SU-DHL-6 (cell line): ENCODE results near the gene NKAPL.

Experiments used
- H2AFZ ChIP-seq: fragments of 200-600 bp; sonication (generic); 2 replicates; pipeline ENCODE4 v1.6.1; 2014; ENCODE audit warnings: low read depth, mild to moderate bottlenecking, moderate library complexity, mixed read lengths, antibody characterized with exemption, low read length; ENCODE audit not compliant: severe bottlenecking
- H3F3A ChIP-seq: fragments of 200-600 bp; shearing (Covaris generic); 2 replicates; pipeline ENCODE4 v1.6.0; 2016; ENCODE audit warnings: antibody characterized with exemption, mild to moderate bottlenecking; ENCODE audit not compliant: insufficient read depth
- H3K27ac ChIP-seq: fragments of 200-600 bp; sonication (generic); 2 replicates; pipeline ENCODE4 v1.5.1; 2016; ENCODE audit warnings: low read depth, mild to moderate bottlenecking, low read length, moderate library complexity, mixed read lengths
- H3K27me3 ChIP-seq: fragments of 200-600 bp; sonication (generic), shearing (Covaris generic); 2 replicates; pipeline ENCODE4 v1.6.0; 2014; ENCODE audit warnings: mild to moderate bottlenecking, low read length
- H3K36me3 ChIP-seq: fragments of 200-600 bp; sonication (generic); 2 replicates; pipeline ENCODE4 v1.6.1; 2014; ENCODE audit warnings: mild to moderate bottlenecking, low read length, mixed read lengths
- H3K4me2 ChIP-seq: fragments of 300-600, 200-600 bp; shearing (Covaris generic), sonication (generic); 2 replicates; pipeline ENCODE4 v1.6.0; 2014; ENCODE audit warnings: low read length, low read depth, mild to moderate bottlenecking; ENCODE audit not compliant: poor library complexity, severe bottlenecking
- H3K4me3 ChIP-seq: fragments of 200-600 bp; sonication (generic); 2 replicates; pipeline ENCODE4 v1.5.1; 2014; ENCODE audit warnings: antibody characterized with exemption, low read length, mild to moderate bottlenecking, mixed read lengths; ENCODE audit not compliant: insufficient read depth, poor library complexity, severe bottlenecking
- H3K79me2 ChIP-seq: fragments of 200-600 bp; sonication (generic); 2 replicates; pipeline ENCODE4 v1.6.1; 2014; ENCODE audit warnings: mild to moderate bottlenecking, low read length, moderate library complexity; ENCODE audit not compliant: insufficient read depth
- H3K9ac ChIP-seq: fragments of 200-600 bp; sonication (generic); 2 replicates; pipeline ENCODE4 v1.7.0; 2014; ENCODE audit warnings: mild to moderate bottlenecking, low read length
- H3K9me2 ChIP-seq: fragments of 200-600 bp; sonication (generic); replicated peaks from 2 replicates; pipeline ENCODE4 v1.6.1; 2014; ENCODE audit warnings: low read length; ENCODE audit not compliant: insufficient read depth
- H3K9me3 ChIP-seq: fragments of 200-600 bp; sonication (generic); 2 replicates; pipeline ENCODE4 v1.6.1; 2014; ENCODE audit warnings: low read length, mixed read lengths; ENCODE audit not compliant: insufficient read depth
- H4K20me1 ChIP-seq: fragments of 200-600 bp; sonication (generic); 2 replicates; pipeline ENCODE4 v1.6.1; 2014; ENCODE audit warnings: low read depth, mild to moderate bottlenecking, antibody characterized with exemption, low read length, moderate library complexity, mixed read lengths
- CTCF ChIP-seq: fragments of 200-600 bp; sonication (generic); IDR thresholded peaks from one replicate; pipeline ENCODE4 v1.5.1; 2017; ENCODE audit warnings: antibody characterized with exemption, mild to moderate bottlenecking, low read length, moderate library complexity; ENCODE audit not compliant: insufficient read depth, poor library complexity, severe bottlenecking
- EZH2phosphoT487 ChIP-seq: fragments of 200-600 bp; sonication (generic), shearing (Covaris generic); conservative IDR thresholded peaks from 2 replicates; pipeline ENCODE4 v1.6.1; 2018; ENCODE audit warnings: mild to moderate bottlenecking, antibody characterized with exemption, low read length, moderate library complexity, mixed read lengths

The NKAPL gene

GRCh38 chr6:28232785-28233184, 26.3 kb upstream of the NKAPL start:
- no peak for TF ChIP-seq EZH2phosphoT487
- no peak for TF ChIP-seq CTCF
- Histone ChIP-seq H3K4me3 (no peak overlapping the region), H3K27ac (no peak overlapping the region), H3K36me3 (peaks cover 8% of the 10 kb centered on the region), H3K27me3 (no peaks in the 10 kb centered on the region), H3K9me2 (no peaks in the 10 kb centered on the region), H3K9ac (no peak overlapping the region), H3K4me2 (no peak overlapping the region), H3K9me3 (no peaks in the 10 kb centered on the region), H3F3A (no peaks in the 10 kb centered on the region), H2AFZ (no peak overlapping the region), H3K79me2 (no peaks in the 10 kb centered on the region), H4K20me1 (no peaks in the 10 kb centered on the region)

- H3K9ac ChIP-seq = no peak overlapping the region
- H3K9me3 ChIP-seq = no peaks in the 10 kb centered on the region
- H3K36me3 ChIP-seq = peaks cover 4% of the 10 kb centered on the region; the same call in 1 of the 2 replicates
- H3K27me3 ChIP-seq = no peaks in the 10 kb centered on the region
- no peaks in the 10 kb centered on the region for H3K79me2 ChIP-seq
- no peaks in the 10 kb centered on the region for H4K20me1 ChIP-seq
- no peak overlapping the region for H3K4me2 ChIP-seq
- no peaks in the 10 kb centered on the region for H3F3A ChIP-seq
- no peak overlapping the region for H2AFZ ChIP-seq
- no peak overlapping the region for H3K27ac ChIP-seq
- H3K4me3 ChIP-seq = no peak overlapping the region
- H3K9me2 ChIP-seq = no peaks in the 10 kb centered on the region
- TF ChIP-seq EZH2phosphoT487 = no peak
- no peak for TF ChIP-seq CTCF
Measured at GRCh38 chr6:28235912-28236452, 23.1 kb upstream of the NKAPL start.

- no peak for TF ChIP-seq EZH2phosphoT487
- TF ChIP-seq CTCF = no peak
- H3K9me2 ChIP-seq = no peaks in the 10 kb centered on the region
- no peaks in the 10 kb centered on the region for H4K20me1 ChIP-seq
- peaks cover 5% of the 10 kb centered on the region; the same call in 1 of the 2 replicates for H3K36me3 ChIP-seq
- H2AFZ ChIP-seq = no peak overlapping the region
- no peaks in the 10 kb centered on the region for H3K9me3 ChIP-seq
- no peak overlapping the region for H3K9ac ChIP-seq
- H3K4me2 ChIP-seq = no peak overlapping the region
- no peak overlapping the region for H3K27ac ChIP-seq
- H3K27me3 ChIP-seq = no peaks in the 10 kb centered on the region
- no peak overlapping the region for H3K4me3 ChIP-seq
- no peaks in the 10 kb centered on the region for H3K79me2 ChIP-seq
- H3F3A ChIP-seq = no peaks in the 10 kb centered on the region
Measured at GRCh38 chr6:28239636-28240035, 19.5 kb upstream of the NKAPL start.
